Stomach (tissue), 9 donors: Measurements from ENCODE around the gene SYNCRIP. TPM values are rescaled to one million over a fixed set of nuclear protein-coding genes. Genes with fewer than 3 reads are reported as not detected.

Experiments
- DNase-seq, 2 donors: peaks; one replicate each; pipeline versions ENCODE4 v3.0.0 to v3.0.0-alpha.2; 2013 to 2019
- H3K27ac ChIP-seq, 5 donors: fragments of 200-600 bp in 4 of 5; sonication (generic) in 4 of 5; one replicate each; pipeline ENCODE4 v1.5.1; 2013 to 2019; ENCODE audit warnings: mild to moderate bottlenecking in 1 of 5, moderate library complexity in 1 of 5
- H3K27me3 ChIP-seq, 3 donors: fragments of 200-600 bp; sonication (generic); one replicate each; pipeline ENCODE4 v1.5.1; 2017 to 2019; ENCODE audit warnings: mixed run types in 1 of 3
- H3K36me3 ChIP-seq, 4 donors: fragments of 200-600 bp; sonication (generic); 1 replicate in 3 of 4; 2 replicates in 1 of 4; pipeline ENCODE4 v1.5.1; 2016 to 2019
- H3K4me1 ChIP-seq, 4 donors: fragments of 200-600 bp; sonication (generic); one replicate each; pipeline ENCODE4 v1.5.1; 2016 to 2019
- H3K4me3 ChIP-seq, 4 donors: fragments of 200-600 bp; sonication (generic) in 3 of 4; one replicate each; pipeline ENCODE4 v1.5.1; 2016 to 2019; ENCODE audit warnings: mild to moderate bottlenecking in 1 of 4
- H3K9me3 ChIP-seq, 4 donors: fragments of 200-600 bp; sonication (generic); one replicate each; pipeline ENCODE4 v1.5.1; 2016 to 2019
- CTCF ChIP-seq, 7 experiments: fragments of 450-650 bp in 4 of 7; fragments of 200-600 bp in 3 of 7; sonication (generic) in 3 of 7; IDR thresholded peaks; one replicate each; pipeline ENCODE4 v1.5.1; 2016 to 2019; ENCODE audit warnings: antibody characterized with exemption in 7 of 7, control low read depth in 2 of 7, mild to moderate bottlenecking in 1 of 7
- EP300 ChIP-seq: sonication (generic); formaldehyde crosslinking; IDR thresholded peaks from one replicate; pipeline ENCODE4 v1.6.1; 2017; ENCODE audit warnings: antibody characterized with exemption
- POLR2A ChIP-seq, 4 donors: fragments of 450-650 bp; IDR thresholded peaks; one replicate each; pipeline ENCODE4 v1.6.1; 2016; ENCODE audit warnings: antibody characterized with exemption in 4 of 4, control low read depth in 2 of 4, mild to moderate bottlenecking in 1 of 4, moderate library complexity in 1 of 4
- POLR2AphosphoS5 ChIP-seq, 3 donors: sonication (generic); formaldehyde crosslinking; IDR thresholded peaks; one replicate each; pipeline ENCODE4 v1.6.1; 2016; ENCODE audit warnings: antibody characterized with exemption in 3 of 3
- WGBS, 5 donors: extraction: QIAGEN DNeasy Blood & Tissue Kit in 3 of 5; methylation state at CpG; one replicate each; pipeline versions ENCODE4 v1.1.5 to v1.1.7; 2013 to 2018; 5-methylcytosine and 5-hydroxymethylcytosine counted together
- intact Hi-C: fragments of 100-400 bp; cut with DNase I; formaldehyde crosslinking; loops from one replicate; pipeline ENCODE4 v1.15.1; 2023; ENCODE audit warnings: low total_unique reads
- polyA plus RNA-seq, 3 donors: library from polyadenylated mRNA; stranded (reverse); fragments of 200-250 nt; gene quantifications; one replicate each; pipeline ENCODE4 v1.2.3, GENCODE V29; 2013
- total RNA-seq, 5 donors: library from RNA; depleted of rRNA; stranded (reverse); fragments of >200 nt; gene quantifications; one replicate each; pipeline versions ENCODE4 v1.1.0 to v1.2.3, GENCODE V29; 2014 to 2016
- donor health status: healthy with polysubstance abuse.
- donor health status: Bipolar disorder and iron deficiency.
- donor health status: healthy.

Gene SYNCRIP
- total and polyA plus RNA-seq, 8 donors = 26.0 to 180 (median 39.3) TPM

- Histone ChIP-seq H3K36me3 (peaks cover 0 to 24% (median 12%) of the 10 kb centered on the region in 4 donors), H3K27ac (no peak overlapping the region), H3K27me3 (no peaks in the 10 kb centered on the region), H3K4me1 (no peaks in the 10 kb centered on the region), H3K4me3 (no peak overlapping the region), H3K9me3 (peaks cover 0 to 10% (median 2%) of the 10 kb centered on the region in 4 donors)
- DNase-seq = no peak
- 79 to 91% (median 86%) methylated on average over 6 of the region's 6 CpGs for WGBS, 5 donors
- intact Hi-C loops = no loop called here
- TF ChIP-seq EP300 (no peak), CTCF (IDR thresholded peaks at IDR 0.05) (no peak), POLR2AphosphoS5 (IDR thresholded peaks at IDR 0.05) (no peak), POLR2A (IDR thresholded peaks at IDR 0.05) (no peak)
Measured at GRCh38 chr6:85660181-85660611, 17.5 kb upstream of the SYNCRIP start.

DNA sequence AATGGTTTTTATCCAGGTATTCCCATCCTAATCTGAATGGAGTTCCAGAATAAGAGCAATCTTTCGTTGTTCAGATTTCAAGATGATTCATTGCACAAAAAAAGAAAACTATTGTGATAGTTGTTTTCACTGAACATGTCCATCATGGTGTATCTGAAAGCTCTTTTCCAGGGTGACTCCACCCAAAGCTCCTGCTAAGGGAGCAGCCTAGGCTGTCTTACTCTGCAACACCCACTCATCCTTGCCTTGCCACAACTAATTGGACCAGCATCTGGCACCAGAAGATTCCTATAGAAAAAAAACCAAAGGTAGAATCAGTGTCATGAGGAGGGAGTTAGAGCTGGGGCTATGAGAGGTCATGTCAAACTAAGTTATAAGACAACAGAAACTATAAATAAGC, 7.9 kb upstream of the SYNCRIP start:
- no peaks in the 10 kb centered on the region for H3K9me3 ChIP-seq
- no peaks in the 10 kb centered on the region for H3K36me3 ChIP-seq
- WGBS, 5 donors = 73 to 100% (median 89%) methylated on average over 1 of the region's 1 CpG
- no peaks in the 10 kb centered on the region for H3K4me1 ChIP-seq
- intact Hi-C loops = no loop called here
- no peak overlapping the region for H3K4me3 ChIP-seq
- H3K27ac ChIP-seq = no peak overlapping the region
- TF ChIP-seq EP300 = no peak
- no peak for TF ChIP-seq CTCF (IDR thresholded peaks at IDR 0.05)
- no peak for TF ChIP-seq POLR2AphosphoS5 (IDR thresholded peaks at IDR 0.05)
- TF ChIP-seq POLR2A (IDR thresholded peaks at IDR 0.05) = no peak
- DNase-seq = no peak
- H3K27me3 ChIP-seq = no peaks in the 10 kb centered on the region

DNA sequence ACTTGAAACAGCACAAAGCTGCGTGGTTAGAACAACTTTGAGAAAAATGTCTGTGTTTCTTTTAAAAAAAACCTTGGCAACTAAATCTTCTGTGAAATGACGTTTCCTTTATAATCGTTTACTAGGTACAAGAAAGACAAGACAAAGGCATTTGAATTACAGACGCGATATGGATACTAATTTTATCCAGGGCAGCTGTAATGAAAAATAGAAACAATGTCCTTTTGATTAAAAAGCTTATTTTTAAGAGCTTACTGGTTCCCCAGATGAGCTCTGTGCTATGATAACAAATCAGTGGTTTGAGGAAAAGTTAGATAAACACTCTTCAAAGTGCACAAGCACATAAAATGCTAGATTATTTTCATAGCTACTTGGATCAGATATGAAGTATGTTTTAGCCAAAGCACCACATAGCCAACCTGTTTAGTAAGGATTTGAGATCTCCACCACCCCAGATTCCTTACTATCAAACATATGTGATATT, 1.6 kb upstream of the SYNCRIP start:
- H3K27ac ChIP-seq = peak overlapping the region; percentile 97 to 100 (median 99)
- TF ChIP-seq EP300 (no peak), POLR2AphosphoS5 (IDR thresholded peaks at IDR 0.05) (no peak), CTCF (IDR thresholded peaks at IDR 0.05) (no peak), POLR2A (IDR thresholded peaks at IDR 0.05) (no peak)
- H3K4me3 ChIP-seq = peak overlapping the region; percentile 97 to 100 (median 100)
- H3K4me1 ChIP-seq = peaks cover 20 to 36% (median 31%) of the 10 kb centered on the region in 4 donors
- no peaks in the 10 kb centered on the region for H3K9me3 ChIP-seq
- intact Hi-C loops = no loop called here
- 0 to 1% (median 1%) methylated on average over 5 of the region's 5 CpGs for WGBS, 5 donors
- peaks cover 2 to 11% (median 9%) of the 10 kb centered on the region in 4 donors for H3K36me3 ChIP-seq
- DNase-seq = peak in 1 of 2 donors; percentile 34
- H3K27me3 ChIP-seq = no peaks in the 10 kb centered on the region

GRCh38 chr6:85643537-85644278, 1.0 kb upstream of the SYNCRIP start:
- DNase-seq = peak; percentile 84 to 96
- WGBS, 5 donors = 0 to 2% (median 1%) methylated on average over 8 to 75 of the region's 75 CpGs
- H3K27ac ChIP-seq = peak overlapping the region; percentile 97 to 100 (median 99)
- no peaks in the 10 kb centered on the region for H3K27me3 ChIP-seq
- intact Hi-C loops = no loop called here
- peak overlapping the region; percentile 97 to 100 (median 100) for H3K4me3 ChIP-seq
- no peak for TF ChIP-seq EP300
- TF ChIP-seq POLR2AphosphoS5 (IDR thresholded peaks at IDR 0.05) = peak; percentile 62 to 83 (median 77)
- no peak for TF ChIP-seq POLR2A (IDR thresholded peaks at IDR 0.05)
- TF ChIP-seq CTCF (IDR thresholded peaks at IDR 0.05) = no peak
- no peaks in the 10 kb centered on the region for H3K9me3 ChIP-seq
- H3K36me3 ChIP-seq = peaks cover 6 to 17% (median 15%) of the 10 kb centered on the region in 4 donors
- peaks cover 26 to 42% (median 34%) of the 10 kb centered on the region in 4 donors for H3K4me1 ChIP-seq
